K562 (cell line): ENCODE data around the gene FUBP3. TPM values are rescaled to one million over a fixed set of nuclear protein-coding genes. Genes with fewer than 3 reads are reported as not detected.

Experiments
- ATF3 ChIP-seq, 2 experiments: fragments of 450-650 bp in 1 of 2; sonication (generic) in 1 of 2; formaldehyde crosslinking in 1 of 2; IDR thresholded peaks in 1 of 2; conservative IDR thresholded peaks in 1 of 2; 2 replicates each; pipeline versions ENCODE4 v1.6.1 to v1.8.1; 2016 to 2023; ENCODE audit warnings: mild to moderate bottlenecking in 2 of 2, moderate library complexity in 2 of 2, inconsistent platforms in 1 of 2, missing genetic modification reagents in 1 of 2
- CHAMP1 ChIP-seq: fragments of 450-650 bp; IDR thresholded peaks from 2 replicates; pipeline ENCODE4 v1.6.1; 2016; ENCODE audit warnings: mild to moderate bottlenecking
- HINFP ChIP-seq: fragments of 450-650 bp; conservative IDR thresholded peaks from 2 replicates; pipeline ENCODE4 v1.6.1; 2016; ENCODE audit warnings: missing genetic modification characterization, low read depth, mild to moderate bottlenecking, control low read depth, missing compliant biosample characterization
- IRF1 ChIP-seq: sonication (generic); formaldehyde crosslinking; IDR thresholded peaks from 2 replicates; pipeline ENCODE4 v1.8.0; 2022; ENCODE audit warnings: missing genetic modification reagents, mild to moderate bottlenecking, borderline replicate concordance
- JUNB ChIP-seq: fragments of 450-650 bp; formaldehyde crosslinking; conservative IDR thresholded peaks from 2 replicates; pipeline ENCODE4 v1.4.0; 2020; ENCODE audit warnings: mild to moderate bottlenecking
- MEF2D ChIP-seq: conservative IDR thresholded peaks from 2 replicates; pipeline ENCODE4 v1.6.1; 2016; ENCODE audit warnings: low read depth, missing genetic modification characterization, missing compliant biosample characterization
- MNT ChIP-seq, 2 experiments: fragments of 450-650 bp; conservative IDR thresholded peaks; 2 replicates each; pipeline ENCODE4 v1.6.1; 2017; ENCODE audit warnings: mild to moderate bottlenecking in 2 of 2, moderate library complexity in 2 of 2
- PHF21A ChIP-seq: fragments of 450-650 bp; IDR thresholded peaks from 2 replicates; pipeline ENCODE4 v1.6.1; 2017; ENCODE audit warnings: low read depth, borderline replicate concordance
- POLR3A ChIP-seq: IDR thresholded peaks from 2 replicates; pipeline ENCODE4 v1.6.1; 2011; ENCODE audit warnings: borderline replicate concordance, mild to moderate bottlenecking, moderate library complexity; ENCODE audit not compliant: insufficient read length, insufficient read depth; ENCODE audit errors: extremely low read depth
- TAF15 ChIP-seq: fragments of 200-400 bp; formaldehyde crosslinking; IDR thresholded peaks from 2 replicates; pipeline ENCODE4 v1.6.1; 2017; ENCODE audit warnings: mild to moderate bottlenecking, low read depth, low read length, moderate library complexity
- ZNF121 ChIP-seq: sonication (generic); formaldehyde crosslinking; conservative IDR thresholded peaks from 2 replicates; pipeline ENCODE4 v1.8.0; 2022; ENCODE audit warnings: missing genetic modification reagents
- ZNF146 ChIP-seq: IDR thresholded peaks from one replicate; pipeline ENCODE4 v1.6.1; 2018; ENCODE audit warnings: missing compliant biosample characterization; ENCODE audit not compliant: unreplicated experiment
- ZNF592 ChIP-seq: fragments of 450-650 bp; IDR thresholded peaks from 2 replicates; pipeline ENCODE4 v1.6.1; 2017; ENCODE audit warnings: antibody characterized with exemption, mild to moderate bottlenecking
- polyA plus RNA-seq, 8 experiments: library from polyadenylated mRNA; depleted of rRNA in 4 of 8; stranded (reverse) in 5 of 8; unstranded in 3 of 8; fragments of >200 nt; fragmentation: Nextera tagmentation in 2 of 8; fragmentation: Illumina TruSeq in 1 of 8; extraction: Ambion mirVana in 2 of 8; extraction: Trizol in 1 of 8; gene quantifications; 2 replicates each; pipeline versions ENCODE4 v1.2.1 to v1.2.3, GENCODE V29; 2011 to 2014; ENCODE audit warnings: inconsistent platforms in 1 of 8, missing spikeins in 1 of 8
- total RNA-seq, 7 experiments: library from RNA; depleted of rRNA in 6 of 7; stranded (reverse); fragments of >200 nt in 6 of 7; fragmentation: Illumina TruSeq in 2 of 7; extraction: Trizol in 2 of 7; gene quantifications; 2 replicates each; pipeline versions ENCODE4 v1.2.1 to v1.2.3, GENCODE V29; 2011 to 2021; ENCODE audit warnings: low replicate concordance in 1 of 7

The FUBP3 gene
- total and polyA plus RNA-seq, 9 of the 15 experiments (the other 6 are each of a cell fraction or from before 2014, with no cell fraction given) = 3.0 to 64.0 (median 48.1) TPM

GRCh38 chr9:130578865-130579737 lies at the start of gene FUBP3 (continued):
- TF ChIP-seq HINFP (no peak), JUNB (CRISPR knock-in tag) (no peak), TAF15 (no peak), ZNF121 (CRISPR knock-in tag) (no peak), POLR3A (no peak), CHAMP1 (no peak), IRF1 (CRISPR knock-in tag) (no peak), MNT (conservative IDR thresholded peaks at IDR 0.05) (peak; percentile 81 to 88), ATF3 (IDR thresholded peaks at IDR 0.05) (peak; percentile 55), ATF3 (CRISPR knock-in tag; conservative IDR thresholded peaks at IDR 0.05) (no peak), ZNF592 (no peak), MEF2D (tag) (no peak), PHF21A (no peak; the same call in 1 of the 2 replicates), ZNF146 (no peak)
